ENCODE data around the gene DIPK1A.

DNA sequence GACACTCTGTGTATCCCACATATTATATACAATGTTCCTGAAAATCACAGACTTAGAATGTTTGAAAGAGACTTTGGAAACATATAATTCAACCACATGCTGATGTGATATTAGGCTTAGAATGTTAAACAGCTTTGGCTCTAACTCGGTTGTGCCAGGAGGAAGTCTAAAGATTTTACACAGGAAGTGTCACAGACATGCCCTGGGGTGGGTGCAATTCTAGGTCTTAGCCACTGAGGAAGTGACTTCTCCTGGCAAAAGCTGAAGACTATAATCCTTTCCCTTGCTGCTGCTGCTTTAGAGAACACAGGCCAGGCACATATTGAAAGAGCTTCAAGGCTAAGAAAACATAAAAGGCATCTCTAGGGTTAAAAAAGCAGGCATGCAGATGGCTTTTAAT is 78.4 kb downstream of the DIPK1A start:
- TF ChIP-seq, protein P1, sequence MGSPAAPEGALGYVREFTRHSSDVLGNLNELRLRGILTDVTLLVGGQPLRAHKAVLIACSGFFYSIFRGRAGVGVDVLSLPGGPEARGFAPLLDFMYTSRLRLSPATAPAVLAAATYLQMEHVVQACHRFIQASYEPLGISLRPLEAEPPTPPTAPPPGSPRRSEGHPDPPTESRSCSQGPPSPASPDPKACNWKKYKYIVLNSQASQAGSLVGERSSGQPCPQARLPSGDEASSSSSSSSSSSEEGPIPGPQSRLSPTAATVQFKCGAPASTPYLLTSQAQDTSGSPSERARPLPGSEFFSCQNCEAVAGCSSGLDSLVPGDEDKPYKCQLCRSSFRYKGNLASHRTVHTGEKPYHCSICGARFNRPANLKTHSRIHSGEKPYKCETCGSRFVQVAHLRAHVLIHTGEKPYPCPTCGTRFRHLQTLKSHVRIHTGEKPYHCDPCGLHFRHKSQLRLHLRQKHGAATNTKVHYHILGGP (tag by site-specific recombination; IDR thresholded peaks at IDR 0.05): no peak
- TF ChIP-seq, protein P2, sequence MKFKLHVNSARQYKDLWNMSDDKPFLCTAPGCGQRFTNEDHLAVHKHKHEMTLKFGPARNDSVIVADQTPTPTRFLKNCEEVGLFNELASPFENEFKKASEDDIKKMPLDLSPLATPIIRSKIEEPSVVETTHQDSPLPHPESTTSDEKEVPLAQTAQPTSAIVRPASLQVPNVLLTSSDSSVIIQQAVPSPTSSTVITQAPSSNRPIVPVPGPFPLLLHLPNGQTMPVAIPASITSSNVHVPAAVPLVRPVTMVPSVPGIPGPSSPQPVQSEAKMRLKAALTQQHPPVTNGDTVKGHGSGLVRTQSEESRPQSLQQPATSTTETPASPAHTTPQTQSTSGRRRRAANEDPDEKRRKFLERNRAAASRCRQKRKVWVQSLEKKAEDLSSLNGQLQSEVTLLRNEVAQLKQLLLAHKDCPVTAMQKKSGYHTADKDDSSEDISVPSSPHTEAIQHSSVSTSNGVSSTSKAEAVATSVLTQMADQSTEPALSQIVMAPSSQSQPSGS (tag by site-specific recombination; IDR thresholded peaks at IDR 0.05; ENCODE audit: low read depth): no peak
- TF ChIP-seq ZBTB20 (tag by site-specific recombination; IDR thresholded peaks at IDR 0.05) (no peak), GLI4 (tag by site-specific recombination; IDR thresholded peaks at IDR 0.05) (no peak), ZNF23 (tag by site-specific recombination; IDR thresholded peaks at IDR 0.05; ENCODE audit: borderline replicate concordance) (no peak), ZNF266 (tag by site-specific recombination; IDR thresholded peaks at IDR 0.05; ENCODE audit: low read depth) (no peak), ZNF747 (tag by site-specific recombination; IDR thresholded peaks at IDR 0.05) (no peak)
- TF ChIP-seq, protein P3, sequence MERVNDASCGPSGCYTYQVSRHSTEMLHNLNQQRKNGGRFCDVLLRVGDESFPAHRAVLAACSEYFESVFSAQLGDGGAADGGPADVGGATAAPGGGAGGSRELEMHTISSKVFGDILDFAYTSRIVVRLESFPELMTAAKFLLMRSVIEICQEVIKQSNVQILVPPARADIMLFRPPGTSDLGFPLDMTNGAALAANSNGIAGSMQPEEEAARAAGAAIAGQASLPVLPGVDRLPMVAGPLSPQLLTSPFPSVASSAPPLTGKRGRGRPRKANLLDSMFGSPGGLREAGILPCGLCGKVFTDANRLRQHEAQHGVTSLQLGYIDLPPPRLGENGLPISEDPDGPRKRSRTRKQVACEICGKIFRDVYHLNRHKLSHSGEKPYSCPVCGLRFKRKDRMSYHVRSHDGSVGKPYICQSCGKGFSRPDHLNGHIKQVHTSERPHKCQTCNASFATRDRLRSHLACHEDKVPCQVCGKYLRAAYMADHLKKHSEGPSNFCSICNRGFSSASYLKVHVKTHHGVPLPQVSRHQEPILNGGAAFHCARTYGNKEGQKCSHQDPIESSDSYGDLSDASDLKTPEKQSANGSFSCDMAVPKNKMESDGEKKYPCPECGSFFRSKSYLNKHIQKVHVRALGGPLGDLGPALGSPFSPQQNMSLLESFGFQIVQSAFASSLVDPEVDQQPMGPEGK (tag by site-specific recombination; IDR thresholded peaks at IDR 0.05): no peak
- TF ChIP-seq, protein P4, sequence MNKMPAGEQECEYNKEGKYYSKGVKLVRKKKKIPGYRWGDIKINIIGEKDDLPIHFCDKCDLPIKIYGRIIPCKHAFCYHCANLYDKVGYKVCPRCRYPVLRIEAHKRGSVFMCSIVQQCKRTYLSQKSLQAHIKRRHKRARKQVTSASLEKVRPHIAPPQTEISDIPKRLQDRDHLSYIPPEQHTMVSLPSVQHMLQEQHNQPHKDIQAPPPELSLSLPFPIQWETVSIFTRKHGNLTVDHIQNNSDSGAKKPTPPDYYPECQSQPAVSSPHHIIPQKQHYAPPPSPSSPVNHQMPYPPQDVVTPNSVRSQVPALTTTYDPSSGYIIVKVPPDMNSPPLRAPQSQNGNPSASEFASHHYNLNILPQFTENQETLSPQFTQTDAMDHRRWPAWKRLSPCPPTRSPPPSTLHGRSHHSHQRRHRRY (tag by site-specific recombination; IDR thresholded peaks at IDR 0.05): no peak
- TF ChIP-seq, protein P5, sequence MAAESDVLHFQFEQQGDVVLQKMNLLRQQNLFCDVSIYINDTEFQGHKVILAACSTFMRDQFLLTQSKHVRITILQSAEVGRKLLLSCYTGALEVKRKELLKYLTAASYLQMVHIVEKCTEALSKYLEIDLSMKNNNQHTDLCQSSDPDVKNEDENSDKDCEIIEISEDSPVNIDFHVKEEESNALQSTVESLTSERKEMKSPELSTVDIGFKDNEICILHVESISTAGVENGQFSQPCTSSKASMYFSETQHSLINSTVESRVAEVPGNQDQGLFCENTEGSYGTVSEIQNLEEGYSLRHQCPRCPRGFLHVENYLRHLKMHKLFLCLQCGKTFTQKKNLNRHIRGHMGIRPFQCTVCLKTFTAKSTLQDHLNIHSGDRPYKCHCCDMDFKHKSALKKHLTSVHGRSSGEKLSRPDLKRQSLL (tag by site-specific recombination; IDR thresholded peaks at IDR 0.05): no peak
- TF ChIP-seq, protein P6, sequence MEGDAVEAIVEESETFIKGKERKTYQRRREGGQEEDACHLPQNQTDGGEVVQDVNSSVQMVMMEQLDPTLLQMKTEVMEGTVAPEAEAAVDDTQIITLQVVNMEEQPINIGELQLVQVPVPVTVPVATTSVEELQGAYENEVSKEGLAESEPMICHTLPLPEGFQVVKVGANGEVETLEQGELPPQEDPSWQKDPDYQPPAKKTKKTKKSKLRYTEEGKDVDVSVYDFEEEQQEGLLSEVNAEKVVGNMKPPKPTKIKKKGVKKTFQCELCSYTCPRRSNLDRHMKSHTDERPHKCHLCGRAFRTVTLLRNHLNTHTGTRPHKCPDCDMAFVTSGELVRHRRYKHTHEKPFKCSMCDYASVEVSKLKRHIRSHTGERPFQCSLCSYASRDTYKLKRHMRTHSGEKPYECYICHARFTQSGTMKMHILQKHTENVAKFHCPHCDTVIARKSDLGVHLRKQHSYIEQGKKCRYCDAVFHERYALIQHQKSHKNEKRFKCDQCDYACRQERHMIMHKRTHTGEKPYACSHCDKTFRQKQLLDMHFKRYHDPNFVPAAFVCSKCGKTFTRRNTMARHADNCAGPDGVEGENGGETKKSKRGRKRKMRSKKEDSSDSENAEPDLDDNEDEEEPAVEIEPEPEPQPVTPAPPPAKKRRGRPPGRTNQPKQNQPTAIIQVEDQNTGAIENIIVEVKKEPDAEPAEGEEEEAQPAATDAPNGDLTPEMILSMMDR (tag by site-specific recombination; IDR thresholded peaks at IDR 0.05): no peak
- TF ChIP-seq, protein P7, sequence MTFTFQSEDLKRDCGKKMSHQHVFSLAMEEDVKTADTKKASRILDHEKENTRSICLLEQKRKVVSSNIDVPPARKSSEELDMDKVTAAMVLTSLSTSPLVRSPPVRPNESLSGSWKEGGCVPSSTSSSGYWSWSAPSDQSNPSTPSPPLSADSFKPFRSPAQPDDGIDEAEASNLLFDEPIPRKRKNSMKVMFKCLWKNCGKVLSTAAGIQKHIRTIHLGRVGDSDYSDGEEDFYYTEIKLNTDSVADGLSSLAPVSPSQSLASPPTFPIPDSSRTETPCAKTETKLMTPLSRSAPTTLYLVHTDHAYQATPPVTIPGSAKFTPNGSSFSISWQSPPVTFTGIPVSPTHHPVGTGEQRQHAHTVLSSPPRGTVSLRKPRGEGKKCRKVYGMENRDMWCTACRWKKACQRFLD (tag by site-specific recombination; IDR thresholded peaks at IDR 0.05): no peak

Data from HEK293 (cell line).